Measurements from ENCODE around the gene PPP1R2. TPM values are rescaled to one million over a fixed set of nuclear protein-coding genes. Genes with fewer than 3 reads are reported as not detected.

PPP1R2 gene
- total and polyA plus RNA-seq, 2 of the 13 experiments (the other 11 are each of a cell fraction or from before 2014, with no cell fraction given) = 36.5 to 86.5 TPM

- Histone ChIP-seq H3K27me3 (ENCODE audit: control insufficient read depth in 1 of 2, insufficient read depth in 2 of 2, low read length in 2 of 2) (no peaks in the 10 kb centered on the region), H2AFZ (ENCODE audit: low read length) (peak overlapping the region; percentile 18), H3K27ac (ENCODE audit: extremely low read length, insufficient read depth, low read length) (peak overlapping the region; percentile 62), H3K9me3 (ENCODE audit: low read length) (no peaks in the 10 kb centered on the region), H3K4me3 (replicated peaks in 1 of 3; ENCODE audit: insufficient read depth in 1 of 3, low read depth in 2 of 3, low read length in 3 of 3) (peak overlapping the region; percentile 26 to 50 (median 44); a peak in 4 of 6 replicates), H4K20me1 (ENCODE audit: insufficient read depth, low read length) (no peaks in the 10 kb centered on the region), H3K9ac (ENCODE audit: insufficient read depth, low read depth, low read length) (peak overlapping the region; percentile 52), H3K79me2 (ENCODE audit: insufficient read depth, low read length) (no peaks in the 10 kb centered on the region), H3K4me1 (ENCODE audit: insufficient read depth, low read length) (peaks cover 94% of the 10 kb centered on the region), H3K36me3 (replicated peaks in 1 of 2; ENCODE audit: control insufficient read depth in 1 of 2, insufficient read depth in 2 of 2, low read length in 2 of 2) (no peaks in the 10 kb centered on the region), H3K4me2 (ENCODE audit: low read depth, low read length) (peak overlapping the region; percentile 77)
- DNase-seq (ENCODE audit: low spot score) = no peak
- 1% methylated on average over 8 of the region's 8 CpGs for WGBS (ENCODE audit: low lambda C conversion rate)
- no TSS peak for BruUV-seq (replicated peaks)
- no peak for FAIRE-seq
- no peak for ATAC-seq
- TF ChIP-seq GLI4 (CRISPR knock-in tag; IDR thresholded peaks at IDR 0.05; ENCODE audit: borderline replicate concordance) (no peak), MBNL3 (CRISPR knock-in tag; conservative IDR thresholded peaks at IDR 0.05) (no peak), MEIS1 (CRISPR knock-in tag; IDR thresholded peaks at IDR 0.05; ENCODE audit: borderline replicate concordance) (no peak), SNAPC4 (CRISPR knock-in tag; IDR thresholded peaks at IDR 0.05) (no peak), ZNF331 (CRISPR knock-in tag; IDR thresholded peaks at IDR 0.05) (no peak), MED8 (CRISPR knock-in tag; IDR thresholded peaks at IDR 0.05; ENCODE audit: insufficient replicate concordance) (no peak), RAD21 (CRISPR knock-in tag; IDR thresholded peaks at IDR 0.05) (no peak), ATF2 (CRISPR knock-in tag; IDR thresholded peaks at IDR 0.05) (no peak), POLR2G (IDR thresholded peaks at IDR 0.05; ENCODE audit: low read depth, low read length) (no peak), ARID3A (IDR thresholded peaks at IDR 0.05; ENCODE audit: low read depth, low read length) (no peak), YEATS2 (CRISPR knock-in tag; IDR thresholded peaks at IDR 0.05; ENCODE audit: borderline replicate concordance) (no peak), ATF7-NPFF (CRISPR knock-in tag; IDR thresholded peaks at IDR 0.05; ENCODE audit: low read depth) (no peak)
- POLR2A ChIA-PET = no interaction called here
- in situ Hi-C loops (cut with HindIII; ENCODE audit: extremely low pct_ligation_motif_present, low pct_unique_long_range_greater_than_20kb) (no loop called here), intact Hi-C loops (cut with micrococcal nuclease; ENCODE audit: unreplicated experiment) (loop anchor here (10.0 kb wide), 1 partner anchor 1423 kb away; no protein-coding TSS in a partner anchor)
- CTCF ChIA-PET (ENCODE audit: low intra/inter-chr PET ratio, low total read pairs) = no interaction called here
Measured at GRCh38 chr3:195548006-195548405, 4.9 kb upstream of the PPP1R2 start.
